Thymus (tissue), 11 donors: ENCODE data around the gene ZBTB20. TPM values are rescaled to one million over a fixed set of nuclear protein-coding genes. Genes with fewer than 3 reads are reported as not detected.

Experiments
- DNase-seq, 9 donors: peaks; one replicate each; pipeline ENCODE4 v3.0.0-alpha.2; 2013; ENCODE audit warnings: low spot score in 9 of 9, low read depth in 6 of 9, missing footprints in 1 of 9
- H3K27ac ChIP-seq, 2 donors: one replicate each; pipeline ENCODE4 v1.5.1; 2013; ENCODE audit warnings: control low read depth in 1 of 2, low read depth in 1 of 2, low read length in 1 of 2, mild to moderate bottlenecking in 1 of 2, moderate library complexity in 1 of 2
- H3K27me3 ChIP-seq, 2 donors: one replicate each; pipeline ENCODE4 v1.5.1; 2013; ENCODE audit warnings: low read length in 1 of 2; ENCODE audit not compliant: control insufficient read depth in 2 of 2, insufficient read depth in 1 of 2
- H3K36me3 ChIP-seq, 2 donors: one replicate each; pipeline ENCODE4 v1.5.1; 2013; ENCODE audit warnings: low read length in 1 of 2, mild to moderate bottlenecking in 1 of 2, moderate library complexity in 1 of 2; ENCODE audit not compliant: control insufficient read depth in 2 of 2, insufficient read depth in 2 of 2
- H3K4me1 ChIP-seq, 2 donors: one replicate each; pipeline ENCODE4 v1.5.1; 2013; ENCODE audit warnings: low read length in 2 of 2; ENCODE audit not compliant: control insufficient read depth in 2 of 2, insufficient read depth in 2 of 2
- H3K4me3 ChIP-seq, 2 donors: one replicate each; pipeline ENCODE4 v1.5.1; 2013; ENCODE audit warnings: low read length in 2 of 2, control low read depth in 1 of 2, mild to moderate bottlenecking in 1 of 2
- H3K9me3 ChIP-seq, 2 donors: one replicate each; pipeline ENCODE4 v1.5.1; 2013; ENCODE audit warnings: low read length in 1 of 2, mild to moderate bottlenecking in 1 of 2; ENCODE audit not compliant: control insufficient read depth in 2 of 2, insufficient read depth in 1 of 2
- WGBS: extraction: QIAGEN DNeasy Blood & Tissue Kit; methylation state at CpG from one replicate; pipeline ENCODE4 v1.1.7; 2013; 5-methylcytosine and 5-hydroxymethylcytosine counted together
- polyA plus RNA-seq: library from polyadenylated mRNA; stranded (reverse); fragments of 200-250 nt; gene quantifications from one replicate; pipeline ENCODE4 v1.2.3, GENCODE V29; 2013
- total RNA-seq: library from RNA; stranded (reverse); fragments of 120-200 nt; gene quantifications from one replicate; pipeline ENCODE4 v1.2.4, GENCODE V29; 2013
- donor health status: healthy.

Gene ZBTB20
- total and polyA plus RNA-seq, 2 donors: 1.2 to 8.9 TPM

DNA sequence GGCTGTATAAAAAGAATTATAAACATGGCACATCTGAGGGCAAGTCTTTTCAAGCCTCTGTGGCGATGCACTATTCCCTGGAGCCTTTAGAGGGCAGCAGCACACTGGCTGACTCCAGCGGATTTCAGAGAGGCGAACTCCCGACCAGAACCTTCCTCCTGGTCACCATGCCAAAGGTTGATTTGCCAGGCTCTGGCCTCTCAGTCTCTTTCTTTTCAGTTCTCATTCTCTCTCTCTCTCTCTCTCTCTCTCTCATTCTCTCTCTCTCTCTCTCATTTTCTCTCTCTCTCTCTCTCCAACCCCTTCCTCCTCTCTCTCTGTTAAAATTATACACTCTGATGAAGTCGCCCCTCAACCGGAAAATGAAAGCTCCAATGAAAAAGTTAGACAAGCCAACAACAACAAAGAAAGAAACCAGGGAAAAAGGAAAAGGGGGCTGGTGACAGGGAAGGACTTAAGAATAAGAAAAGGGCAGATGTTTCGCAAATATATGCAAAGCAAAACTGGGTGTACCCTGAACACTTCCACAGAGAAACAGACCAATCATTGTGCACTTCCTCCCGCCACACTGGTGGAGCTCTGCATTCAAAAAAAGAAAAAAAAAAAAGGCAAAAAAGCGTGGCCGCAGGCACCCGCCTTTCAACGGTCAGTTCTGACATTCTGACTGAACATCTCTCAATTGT is 763.1 kb downstream of the ZBTB20 start:
- no peak overlapping the region for H3K27ac ChIP-seq
- H3K36me3 ChIP-seq: peaks cover 0 to 3% of the 10 kb centered on the region in 2 donors
- DNase-seq: peak; percentile 14 to 63 (median 37)
- peak overlapping the region; percentile 19 to 28 for H3K4me3 ChIP-seq
- WGBS: 57% methylated on average over 12 of the region's 12 CpGs
- no peaks in the 10 kb centered on the region for H3K9me3 ChIP-seq
- H3K27me3 ChIP-seq: no peaks in the 10 kb centered on the region
- no peaks in the 10 kb centered on the region for H3K4me1 ChIP-seq

DNA sequence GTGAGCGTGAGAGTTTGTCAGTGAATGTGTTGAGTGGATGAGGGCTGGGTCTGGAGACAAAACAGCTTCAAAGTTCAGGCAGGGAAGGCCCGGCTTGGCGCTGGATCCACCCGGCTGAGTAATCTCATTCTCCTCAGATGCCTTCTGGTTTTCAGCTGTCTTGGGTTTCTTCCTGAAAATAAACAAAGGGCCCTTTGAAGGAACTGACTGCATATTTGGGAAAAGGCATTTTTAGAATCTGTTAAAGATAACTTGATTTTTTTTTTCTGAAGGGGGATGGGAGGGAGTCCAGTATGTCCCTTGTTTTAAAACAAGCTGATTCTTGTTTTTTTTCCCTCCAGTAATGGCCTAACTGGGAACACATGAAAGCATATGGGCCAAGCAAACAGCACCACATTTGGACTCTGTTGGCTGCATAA is 766.8 kb downstream of the ZBTB20 start:
- H3K4me1 ChIP-seq: no peaks in the 10 kb centered on the region
- H3K27me3 ChIP-seq: no peaks in the 10 kb centered on the region
- no peaks in the 10 kb centered on the region for H3K36me3 ChIP-seq
- no peak overlapping the region for H3K4me3 ChIP-seq
- no peak overlapping the region for H3K27ac ChIP-seq
- H3K9me3 ChIP-seq: no peaks in the 10 kb centered on the region
- no peak for DNase-seq
- WGBS: 95% methylated on average over 4 of the region's 4 CpGs

DNA sequence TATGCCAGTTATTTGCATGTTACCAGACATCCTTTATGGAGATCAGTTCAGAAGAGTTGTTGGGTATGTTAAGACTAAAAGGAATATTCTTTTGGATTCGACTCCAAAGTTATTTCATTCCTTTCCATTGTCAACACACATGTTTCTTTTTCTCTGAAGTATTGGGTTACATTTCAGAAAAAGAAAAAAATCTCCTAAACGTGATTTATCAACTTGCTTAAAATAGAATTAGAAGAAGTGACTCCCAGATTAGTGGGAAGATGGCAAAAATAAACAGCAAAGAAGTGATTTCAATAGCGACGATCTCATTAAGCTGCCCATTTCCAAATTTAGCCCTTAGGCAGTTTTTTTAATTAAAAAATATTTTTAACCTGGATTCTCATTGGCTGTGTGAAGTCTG is 767.8 kb downstream of the ZBTB20 start:
- WGBS: 94% methylated on average over 4 of the region's 4 CpGs
- H3K4me3 ChIP-seq: no peak overlapping the region
- no peaks in the 10 kb centered on the region for H3K4me1 ChIP-seq
- no peak overlapping the region for H3K27ac ChIP-seq
- H3K36me3 ChIP-seq: no peaks in the 10 kb centered on the region
- no peak for DNase-seq
- no peaks in the 10 kb centered on the region for H3K27me3 ChIP-seq
- H3K9me3 ChIP-seq: no peaks in the 10 kb centered on the region

DNA sequence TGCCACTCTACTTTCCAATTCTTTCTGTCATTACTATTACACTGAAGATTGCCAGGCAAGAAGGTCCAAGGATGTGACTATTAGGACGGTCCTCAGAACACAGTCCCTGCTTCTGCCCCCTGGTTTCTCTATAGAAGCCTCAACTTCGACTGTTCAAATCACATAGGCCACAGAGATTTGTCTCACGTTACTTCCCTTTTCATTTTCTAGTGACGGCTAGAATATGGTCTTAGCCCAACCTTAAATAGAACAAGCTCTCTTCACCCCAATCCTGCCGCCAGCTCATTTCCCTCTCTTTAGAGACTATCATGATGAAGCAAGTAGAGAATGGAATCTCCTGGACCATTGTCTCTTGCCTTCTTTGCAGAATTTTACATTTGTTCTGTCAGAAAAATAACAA is 768.3 kb downstream of the ZBTB20 start:
- Histone ChIP-seq H3K36me3 (no peaks in the 10 kb centered on the region), H3K27ac (no peak overlapping the region), H3K9me3 (no peaks in the 10 kb centered on the region), H3K4me3 (no peak overlapping the region), H3K4me1 (no peaks in the 10 kb centered on the region), H3K27me3 (no peaks in the 10 kb centered on the region)
- WGBS: 95% methylated on average over 5 of the region's 5 CpGs
- no peak for DNase-seq

DNA sequence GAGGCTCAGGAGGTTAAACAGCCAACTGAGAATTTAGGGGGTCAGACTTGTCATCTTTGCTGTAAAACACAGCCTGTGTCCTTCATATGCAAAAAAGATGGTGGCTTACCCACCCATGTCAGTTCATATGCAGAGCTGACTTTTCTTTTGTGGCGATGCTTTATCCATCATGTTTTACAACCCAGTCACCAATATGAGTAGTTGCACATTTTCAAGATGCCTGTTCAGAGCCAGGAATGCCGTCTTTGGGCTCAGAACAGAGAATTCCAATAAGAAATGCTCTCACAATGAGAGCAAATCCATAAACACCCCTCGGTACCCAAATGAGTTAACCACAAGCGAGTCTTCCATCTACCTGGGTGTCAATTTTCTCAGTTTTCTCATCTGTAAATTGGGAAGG is 769.7 kb downstream of the ZBTB20 start:
- Histone ChIP-seq H3K4me3 (no peak overlapping the region), H3K27me3 (no peaks in the 10 kb centered on the region), H3K36me3 (no peaks in the 10 kb centered on the region), H3K27ac (no peak overlapping the region), H3K9me3 (no peaks in the 10 kb centered on the region), H3K4me1 (no peaks in the 10 kb centered on the region)
- DNase-seq: no peak
- 98% methylated on average over 4 of the region's 4 CpGs for WGBS

DNA sequence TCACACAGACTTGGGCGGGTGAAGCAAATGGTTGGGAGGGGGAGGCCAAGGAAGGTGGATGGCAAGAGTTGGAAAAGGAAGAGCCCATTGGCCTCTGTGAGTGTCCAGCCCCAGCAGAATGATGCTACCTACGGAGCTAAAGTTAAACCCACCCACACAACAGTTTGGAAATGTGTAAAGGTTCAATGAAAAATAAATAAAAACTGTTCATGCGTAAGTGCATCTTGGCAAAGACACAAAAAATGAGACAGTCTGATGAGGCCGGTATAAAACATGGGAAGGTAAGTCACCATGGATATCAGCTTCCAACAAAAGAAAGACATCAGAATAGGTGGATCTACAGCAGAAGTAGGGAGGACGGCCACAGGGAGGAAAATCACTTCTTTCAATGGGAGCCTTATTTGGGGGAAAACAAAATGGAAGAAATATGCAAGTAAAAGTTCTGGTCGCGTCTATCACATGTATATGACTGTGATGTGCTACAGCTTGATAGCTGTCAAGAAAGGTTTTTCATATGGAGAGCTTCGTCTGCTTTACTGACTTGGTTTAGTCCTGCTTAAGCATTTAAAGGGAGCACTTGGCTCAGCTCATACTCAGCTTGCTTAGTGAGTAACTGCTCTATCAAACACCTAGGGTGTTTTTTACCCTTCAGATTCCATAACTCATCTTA is 770.4 kb downstream of the ZBTB20 start:
- H3K36me3 ChIP-seq: no peaks in the 10 kb centered on the region
- H3K4me1 ChIP-seq: no peaks in the 10 kb centered on the region
- H3K27ac ChIP-seq: no peak overlapping the region
- H3K4me3 ChIP-seq: no peak overlapping the region
- 95% methylated on average over 8 of the region's 8 CpGs for WGBS
- H3K9me3 ChIP-seq: no peaks in the 10 kb centered on the region
- no peaks in the 10 kb centered on the region for H3K27me3 ChIP-seq
- DNase-seq: no peak

DNA sequence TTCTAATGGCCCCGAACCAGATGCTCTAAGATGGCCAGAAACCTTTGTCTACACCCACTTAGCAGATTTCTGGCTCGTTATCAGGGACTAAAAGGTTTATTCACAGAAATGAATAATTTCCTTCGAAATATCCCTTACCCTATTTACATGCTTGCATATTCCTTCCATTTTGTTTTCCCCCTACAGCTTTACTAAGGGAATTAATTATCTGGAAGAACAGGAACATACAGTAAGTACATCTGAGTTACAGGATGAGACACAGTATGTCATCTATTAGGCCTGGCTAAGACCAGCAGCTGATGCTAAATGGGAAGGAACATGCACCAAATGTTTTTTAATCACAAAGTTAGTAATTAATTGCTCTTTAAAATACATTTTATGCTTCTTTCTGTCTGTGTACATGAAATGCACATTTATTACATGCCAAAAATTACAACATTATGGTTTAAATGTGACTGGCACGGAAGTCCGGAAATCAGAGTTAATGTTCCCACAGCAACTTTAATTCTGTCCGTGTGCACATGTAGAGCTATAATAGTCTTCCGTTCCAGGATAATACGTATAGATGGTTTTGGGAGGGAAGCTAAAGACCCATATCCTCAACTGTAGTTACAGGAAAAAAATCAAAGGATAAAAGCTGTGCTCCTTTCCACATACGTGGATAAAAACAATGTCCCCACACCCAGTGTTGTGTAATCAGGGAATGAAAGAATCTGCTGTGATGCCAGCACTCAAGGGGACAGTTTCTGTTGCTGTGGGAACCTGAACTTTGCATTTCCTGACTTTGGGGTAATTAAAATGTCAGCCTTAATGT is 771.3 kb downstream of the ZBTB20 start:
- Histone ChIP-seq H3K4me1 (no peaks in the 10 kb centered on the region), H3K27me3 (no peaks in the 10 kb centered on the region), H3K9me3 (no peaks in the 10 kb centered on the region), H3K27ac (no peak overlapping the region), H3K4me3 (no peak overlapping the region), H3K36me3 (no peaks in the 10 kb centered on the region)
- WGBS: 98% methylated on average over 9 of the region's 9 CpGs
- DNase-seq: no peak

DNA sequence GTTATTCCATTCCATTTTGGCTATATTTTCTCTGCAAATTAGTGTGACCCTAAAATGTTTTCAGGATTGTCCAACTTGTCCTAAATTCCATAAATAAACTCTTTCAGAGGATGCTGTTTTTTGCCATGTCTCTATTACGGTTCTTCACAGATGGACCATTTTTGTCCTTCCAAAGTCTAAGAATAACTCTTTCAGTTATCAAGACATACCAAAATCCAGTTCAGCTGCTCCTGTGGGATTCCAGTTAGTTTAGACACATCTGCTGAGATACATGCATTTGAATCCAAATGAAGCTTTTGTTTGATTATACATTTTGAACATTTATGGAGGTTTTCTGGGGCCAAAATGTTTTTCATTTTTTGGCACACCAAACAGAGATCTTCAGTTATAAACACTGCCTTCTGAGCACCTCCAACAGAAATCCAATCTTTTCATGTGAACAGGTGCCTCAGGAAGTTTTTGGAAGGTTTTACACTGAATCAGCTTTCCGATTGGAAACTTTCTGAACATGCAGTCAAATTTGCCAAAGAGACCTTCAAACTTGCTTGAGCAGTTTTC is 772.6 kb downstream of the ZBTB20 start:
- no peak for DNase-seq
- Histone ChIP-seq H3K4me3 (no peak overlapping the region), H3K27me3 (no peaks in the 10 kb centered on the region), H3K36me3 (no peaks in the 10 kb centered on the region), H3K4me1 (no peaks in the 10 kb centered on the region), H3K27ac (no peak overlapping the region), H3K9me3 (no peaks in the 10 kb centered on the region)
- 97% methylated on average over 2 of the region's 2 CpGs for WGBS
